ENCODE measurements around the gene BMAL1. TPM values are rescaled to one million over a fixed set of nuclear protein-coding genes. Genes with fewer than 3 reads are reported as not detected.

The BMAL1 gene
- total and polyA plus RNA-seq, 2 of the 8 experiments (the other 6 are each of a cell fraction or from before 2014, with no cell fraction given) = 6.8 to 6.9 TPM

DNA sequence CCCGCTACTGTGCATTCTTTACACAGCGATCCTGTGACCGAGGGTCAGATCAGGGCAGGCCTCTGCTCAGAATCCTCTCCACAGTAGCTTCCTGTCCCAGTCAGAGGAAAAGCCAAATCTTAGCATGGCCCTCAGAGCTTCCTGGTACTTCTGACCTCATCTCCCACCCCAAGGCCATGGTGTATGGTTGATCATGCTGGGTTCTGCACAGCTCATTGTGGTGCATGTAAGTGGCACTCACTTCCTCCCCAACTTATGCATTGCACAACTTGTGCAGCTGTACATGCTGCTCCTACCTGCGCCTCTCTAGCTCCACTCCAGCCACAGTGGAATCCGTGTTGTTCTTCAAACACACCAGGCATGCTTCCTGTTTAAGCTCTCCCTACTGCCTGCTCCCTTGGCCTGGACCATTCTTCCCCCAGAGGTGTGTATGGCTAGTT is 20.3 kb downstream of the BMAL1 start:
- no peak overlapping the region for H2BK120ac ChIP-seq (replicated peaks; ENCODE audit: low read depth, low read length)
- H3K4me3 ChIP-seq (ENCODE audit: extremely low read depth in 1 of 4, insufficient read depth in 2 of 4, low read depth in 3 of 4, low read length in 4 of 4) = no peak overlapping the region
- H2BK15ac ChIP-seq (ENCODE audit: low read length) = peak overlapping the region; percentile 29; the same call in 1 of the 2 replicates
- H3K18ac ChIP-seq (ENCODE audit: extremely low read depth, low read length) = no peak overlapping the region
- H3K27me3 ChIP-seq (replicated peaks in 1 of 4; ENCODE audit: control insufficient read depth in 3 of 4, extremely low read depth in 1 of 4, insufficient read depth in 3 of 4, low read length in 3 of 4) = no peaks in the 10 kb centered on the region
- no peaks in the 10 kb centered on the region for H3K4me1 ChIP-seq (replicated peaks in 1 of 4; ENCODE audit: control insufficient read depth in 3 of 4, insufficient read depth in 4 of 4, low read length in 3 of 4)
- no peak overlapping the region for H4K5ac ChIP-seq (ENCODE audit: insufficient read length, low read depth, low read length)
- no peak for TF ChIP-seq HDAC2 (IDR thresholded peaks at IDR 0.05; ENCODE audit: borderline replicate concordance in 1 of 2, low read depth in 2 of 2, low read length in 2 of 2)
- TF ChIP-seq TBP (IDR thresholded peaks at IDR 0.05; ENCODE audit: low read depth, low read length) = no peak
- no peak for TF ChIP-seq BRCA1 (IDR thresholded peaks at IDR 0.05; ENCODE audit: low read depth, low read length)
- TF ChIP-seq, protein P1, sequence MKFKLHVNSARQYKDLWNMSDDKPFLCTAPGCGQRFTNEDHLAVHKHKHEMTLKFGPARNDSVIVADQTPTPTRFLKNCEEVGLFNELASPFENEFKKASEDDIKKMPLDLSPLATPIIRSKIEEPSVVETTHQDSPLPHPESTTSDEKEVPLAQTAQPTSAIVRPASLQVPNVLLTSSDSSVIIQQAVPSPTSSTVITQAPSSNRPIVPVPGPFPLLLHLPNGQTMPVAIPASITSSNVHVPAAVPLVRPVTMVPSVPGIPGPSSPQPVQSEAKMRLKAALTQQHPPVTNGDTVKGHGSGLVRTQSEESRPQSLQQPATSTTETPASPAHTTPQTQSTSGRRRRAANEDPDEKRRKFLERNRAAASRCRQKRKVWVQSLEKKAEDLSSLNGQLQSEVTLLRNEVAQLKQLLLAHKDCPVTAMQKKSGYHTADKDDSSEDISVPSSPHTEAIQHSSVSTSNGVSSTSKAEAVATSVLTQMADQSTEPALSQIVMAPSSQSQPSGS (IDR thresholded peaks at IDR 0.05; ENCODE audit: low read length) = no peak
- TF ChIP-seq, protein P2, sequence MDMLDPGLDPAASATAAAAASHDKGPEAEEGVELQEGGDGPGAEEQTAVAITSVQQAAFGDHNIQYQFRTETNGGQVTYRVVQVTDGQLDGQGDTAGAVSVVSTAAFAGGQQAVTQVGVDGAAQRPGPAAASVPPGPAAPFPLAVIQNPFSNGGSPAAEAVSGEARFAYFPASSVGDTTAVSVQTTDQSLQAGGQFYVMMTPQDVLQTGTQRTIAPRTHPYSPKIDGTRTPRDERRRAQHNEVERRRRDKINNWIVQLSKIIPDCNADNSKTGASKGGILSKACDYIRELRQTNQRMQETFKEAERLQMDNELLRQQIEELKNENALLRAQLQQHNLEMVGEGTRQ (IDR thresholded peaks at IDR 0.05; ENCODE audit: low read length) = no peak
- TF ChIP-seq BCL11A (IDR thresholded peaks at IDR 0.05; ENCODE audit: low read depth in 2 of 2, low read length in 2 of 2) = no peak
- no peak for TF ChIP-seq SP2 (IDR thresholded peaks at IDR 0.05; ENCODE audit: low read length)
- no peak overlapping the region for H3K4me2 ChIP-seq (ENCODE audit: insufficient read depth in 1 of 2, low read depth in 2 of 2, low read length in 2 of 2)
- no peak overlapping the region for H3K23ac ChIP-seq (ENCODE audit: insufficient read length)
- no peaks in the 10 kb centered on the region for H3K9me3 ChIP-seq (ENCODE audit: insufficient read depth in 2 of 2, low read depth in 1 of 2, low read length in 1 of 2)
- ChIA-PET POLR2A (ENCODE audit: partially characterized antibody) (interaction anchor here (1.6 kb wide), 1 partner anchor 15 kb away, joined by 3 read pairs; no protein-coding TSS in a partner anchor), CTCF (ENCODE audit: partially characterized antibody) (interaction anchor here (0.9 to 5.5 kb wide), 4 partner anchors 36 to 93 kb away, joined by 5 to 32 read pairs (median 19); no protein-coding TSS in a partner anchor)
- no peak overlapping the region for H3K14ac ChIP-seq (ENCODE audit: insufficient read length)
- no peak overlapping the region for H2BK20ac ChIP-seq (ENCODE audit: low read length)
- peak overlapping the region; percentile 49; the same call in 1 of the 2 replicates for H2BK5ac ChIP-seq (ENCODE audit: low read depth, low read length)
- H3K23me2 ChIP-seq (ENCODE audit: low read depth, low read length) = no peaks in the 10 kb centered on the region
- H3K56ac ChIP-seq (replicated peaks; ENCODE audit: insufficient read length, low read depth, low read length) = no peak overlapping the region
- H3K9ac ChIP-seq (replicated peaks in 1 of 4; ENCODE audit: extremely low read depth in 1 of 4, low read depth in 3 of 4, low read length in 3 of 4) = no peak overlapping the region
- no peak overlapping the region for H4K91ac ChIP-seq (replicated peaks; ENCODE audit: insufficient read length, low read length)
- H3K36me3 ChIP-seq (ENCODE audit: control insufficient read depth in 2 of 4, insufficient read depth in 4 of 4, low read length in 3 of 4) = no peaks in the 10 kb centered on the region
- no peak overlapping the region for H4K8ac ChIP-seq (ENCODE audit: extremely low read depth, insufficient read depth, low read length)
- H3K4ac ChIP-seq (replicated peaks; ENCODE audit: insufficient read length, low read depth, low read length) = no peak overlapping the region
- H4K20me1 ChIP-seq (replicated peaks in 1 of 2; ENCODE audit: control insufficient read depth in 1 of 2, insufficient read depth in 2 of 2, low read length in 2 of 2) = peaks cover 2 to 4% of the 10 kb centered on the region in 2 experiments
- no peak overlapping the region for H3K27ac ChIP-seq (ENCODE audit: low read depth, low read length)
- FAIRE-seq = no peak
- no peak overlapping the region for H2AK5ac ChIP-seq (ENCODE audit: low read depth, low read length)
- H3K79me2 ChIP-seq (ENCODE audit: control insufficient read depth in 1 of 2, insufficient read depth in 2 of 2, low read length in 2 of 2) = no peaks in the 10 kb centered on the region
- H2AFZ ChIP-seq (ENCODE audit: low read length) = no peak overlapping the region
- WGBS, 2 experiments (ENCODE audit: extremely low coverage in 1 of 2, insufficient coverage in 1 of 2, insufficient read length in 1 of 2, insufficient replicate concordance in 2 of 2, low coverage in 1 of 2, low lambda C conversion rate in 2 of 2, missing lambda C conversion rate in 1 of 2) = 68% methylated on average over 5 of the region's 5 CpGs; no CpG with 5 or more reads in 1 of the 2 experiments
- no peak for DNase-seq (ENCODE audit: low read depth in 1 of 2, low spot score in 2 of 2)
- peaks cover 3% of the 10 kb centered on the region; the same call in 1 of the 2 replicates for H3K79me1 ChIP-seq (ENCODE audit: low read depth, low read length)
- H2BK12ac ChIP-seq (ENCODE audit: low read depth, low read length) = 0 out of 2 replicates have a peak overlapping the region, but pooled peaks have one; percentile 68

Data from H1 (cell line).